Renal cortical epithelial cell (primary cell): ENCODE measurements around the gene NCOR2. TPM values are rescaled to one million over a fixed set of nuclear protein-coding genes. Genes with fewer than 3 reads are reported as not detected.

Experiments
- DNase-seq: peaks from one replicate; pipeline ENCODE4 v3.0.0-alpha.2; 2011; ENCODE audit warnings: low read depth
- total RNA-seq: library from RNA; depleted of rRNA; stranded (reverse); fragments of >200 nt; gene quantifications from 2 replicates; pipeline ENCODE4 v1.2.3, GENCODE V29; 2014

NCOR2 gene
- total RNA-seq, 1 donor from 2014 or later: 174 TPM

- no peak for DNase-seq
Measured at GRCh38 chr12:124560146-124560890, 7.1 kb downstream of the NCOR2 start.

DNA sequence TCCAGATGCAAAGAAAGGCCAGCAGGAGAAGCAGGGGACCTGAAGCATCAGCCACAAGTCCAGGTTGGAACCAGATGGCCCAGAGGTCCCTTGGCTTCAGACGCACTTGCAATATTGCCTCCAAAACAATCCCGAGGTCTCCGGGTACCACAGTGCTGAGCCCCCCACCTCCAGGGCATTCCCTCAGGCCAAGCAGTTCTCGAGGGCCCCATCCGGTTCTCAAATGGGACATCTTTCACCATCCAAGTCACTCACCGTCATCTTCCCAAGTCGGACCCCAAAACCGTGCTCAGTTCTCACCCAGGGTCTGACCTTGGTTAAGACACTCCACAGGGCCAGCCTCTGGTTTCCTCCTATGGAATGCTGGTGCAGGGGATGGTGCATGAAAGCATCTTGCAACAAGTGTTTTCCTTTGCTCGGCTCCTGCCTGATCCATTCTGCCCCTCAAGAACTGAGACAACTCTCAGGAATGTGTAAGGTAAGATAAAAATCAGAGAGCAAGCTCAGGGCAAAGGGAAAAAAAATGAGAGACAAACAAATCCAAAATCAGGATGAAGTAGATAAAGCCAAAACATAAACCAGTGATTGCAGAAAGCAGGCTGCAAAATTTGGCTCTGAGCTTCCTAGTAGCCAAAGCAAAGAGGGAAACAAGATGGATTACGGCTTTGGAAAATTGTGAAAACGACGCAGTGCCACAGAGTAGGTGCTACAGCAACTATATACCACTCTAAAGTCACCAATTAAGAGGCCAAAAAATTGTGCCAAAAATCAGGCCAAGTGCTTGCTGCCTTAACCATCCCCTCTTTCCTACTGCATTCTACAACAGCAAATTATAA lies 8.0 kb downstream of the NCOR2 start:
- no peak for DNase-seq

- no peak for DNase-seq
Measured at GRCh38 chr12:124558313-124558712, 9.1 kb downstream of the NCOR2 start.

GRCh38 chr12:124557518-124558223 lies 9.7 kb downstream of the NCOR2 start:
- DNase-seq: no peak

DNA sequence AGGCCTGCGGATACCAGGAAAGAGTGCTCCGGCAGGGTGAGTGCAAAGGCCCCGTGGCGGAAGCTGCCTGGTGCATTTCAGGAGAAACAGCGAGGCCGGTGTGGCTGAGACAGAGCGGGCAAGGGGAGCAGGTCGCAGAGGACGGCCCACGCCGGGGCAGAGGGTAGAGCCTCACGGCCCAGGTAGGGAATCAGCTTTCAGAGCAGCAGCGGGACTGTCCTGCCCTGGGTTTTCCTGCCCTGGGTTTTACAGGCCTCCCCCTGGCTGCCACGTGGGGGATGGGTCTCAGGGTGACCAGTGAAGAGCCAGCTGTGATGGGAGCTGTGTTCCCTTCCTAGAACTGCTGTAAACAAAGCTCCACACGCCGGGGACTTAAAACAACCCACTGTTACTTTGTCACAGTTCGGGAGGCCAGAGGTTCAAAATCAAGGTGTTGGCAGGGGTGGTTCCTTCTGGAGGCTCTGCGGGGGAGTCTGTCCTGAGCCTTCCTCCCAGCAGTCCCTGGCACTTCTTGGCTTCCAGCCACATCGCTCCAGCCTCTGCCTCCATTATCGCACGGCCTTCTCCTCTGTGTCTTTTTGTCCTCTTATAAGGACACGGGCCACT lies 10.4 kb downstream of the NCOR2 start:
- no peak for DNase-seq

- DNase-seq: no peak
Measured at GRCh38 chr12:124556074-124556466, 11.3 kb downstream of the NCOR2 start.

- DNase-seq: no peak
Measured at GRCh38 chr12:124555168-124556073, 12.0 kb downstream of the NCOR2 start.

DNA sequence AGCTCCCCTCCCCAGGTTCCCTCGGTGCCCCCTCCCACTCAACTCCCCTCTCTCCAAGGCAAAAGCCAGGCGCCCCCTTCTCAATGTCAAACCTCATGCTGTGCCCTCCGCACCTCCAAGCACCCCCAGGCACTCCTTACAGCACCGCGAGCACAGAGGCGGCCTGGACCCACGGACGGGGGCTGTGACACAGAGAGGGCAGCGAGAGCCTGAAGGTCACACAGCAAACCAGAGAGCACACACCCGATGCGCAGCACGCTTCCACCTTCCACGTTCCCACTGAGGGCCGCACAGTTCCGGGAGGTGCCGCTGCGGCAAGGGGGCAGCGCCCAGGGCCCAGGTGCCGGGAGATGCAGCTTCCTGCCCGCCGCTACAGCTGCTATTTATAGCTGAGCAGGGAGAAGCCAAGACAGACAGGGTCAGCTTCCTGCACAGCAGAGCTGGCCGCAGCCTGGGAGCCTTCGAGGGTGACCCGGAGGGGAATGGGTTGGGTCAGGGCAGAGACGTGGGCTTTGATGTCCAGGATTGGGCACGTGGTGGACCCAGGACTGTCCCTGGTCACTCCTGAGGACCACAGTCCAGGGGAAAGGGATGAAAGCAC lies 12.9 kb downstream of the NCOR2 start:
- DNase-seq: no peak

GRCh38 chr12:124553862-124554428 lies 13.5 kb downstream of the NCOR2 start:
- DNase-seq: no peak

DNA sequence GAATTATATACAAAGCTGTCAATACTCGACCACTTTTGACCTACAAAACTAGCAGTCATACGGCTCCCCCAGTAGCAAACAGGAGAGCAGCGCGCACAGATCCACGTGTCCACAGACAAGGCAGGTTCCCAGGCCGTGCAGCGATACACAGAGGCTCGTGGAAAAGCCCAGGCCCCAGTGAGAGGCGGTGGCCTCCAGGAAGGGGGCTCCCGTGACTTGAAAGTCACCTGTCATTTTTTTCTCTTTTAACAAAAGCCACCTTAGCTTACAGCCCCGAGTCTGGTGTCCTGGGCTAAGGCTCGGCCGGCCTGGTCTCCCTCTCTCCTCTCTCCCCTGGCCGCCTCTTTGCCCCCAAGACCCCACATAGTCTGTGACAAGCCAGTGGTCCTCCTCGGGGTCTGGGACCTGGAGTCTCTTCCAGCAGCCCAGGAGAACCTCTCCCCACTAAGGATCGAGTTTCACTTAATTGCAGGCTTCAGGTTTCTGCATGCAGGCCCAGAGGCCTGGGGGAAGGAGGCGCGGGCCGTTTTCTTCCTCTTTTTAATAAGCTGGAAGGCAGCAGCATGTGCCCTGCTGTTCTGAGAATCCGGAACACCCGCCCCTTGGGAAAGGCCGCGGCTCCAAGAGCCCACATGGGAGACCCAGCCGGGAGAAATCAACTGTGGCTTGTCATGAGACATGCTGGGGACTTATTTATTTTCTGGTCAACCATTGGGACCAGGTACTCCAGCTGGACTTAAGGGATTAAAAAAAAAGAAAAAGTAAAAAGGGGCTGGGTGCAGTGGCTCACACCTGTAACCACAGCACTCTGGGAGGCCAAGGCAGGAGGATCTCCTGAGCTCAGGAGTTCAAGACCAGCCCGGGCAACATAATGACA lies 15.9 kb downstream of the NCOR2 start:
- no peak for DNase-seq

DNA sequence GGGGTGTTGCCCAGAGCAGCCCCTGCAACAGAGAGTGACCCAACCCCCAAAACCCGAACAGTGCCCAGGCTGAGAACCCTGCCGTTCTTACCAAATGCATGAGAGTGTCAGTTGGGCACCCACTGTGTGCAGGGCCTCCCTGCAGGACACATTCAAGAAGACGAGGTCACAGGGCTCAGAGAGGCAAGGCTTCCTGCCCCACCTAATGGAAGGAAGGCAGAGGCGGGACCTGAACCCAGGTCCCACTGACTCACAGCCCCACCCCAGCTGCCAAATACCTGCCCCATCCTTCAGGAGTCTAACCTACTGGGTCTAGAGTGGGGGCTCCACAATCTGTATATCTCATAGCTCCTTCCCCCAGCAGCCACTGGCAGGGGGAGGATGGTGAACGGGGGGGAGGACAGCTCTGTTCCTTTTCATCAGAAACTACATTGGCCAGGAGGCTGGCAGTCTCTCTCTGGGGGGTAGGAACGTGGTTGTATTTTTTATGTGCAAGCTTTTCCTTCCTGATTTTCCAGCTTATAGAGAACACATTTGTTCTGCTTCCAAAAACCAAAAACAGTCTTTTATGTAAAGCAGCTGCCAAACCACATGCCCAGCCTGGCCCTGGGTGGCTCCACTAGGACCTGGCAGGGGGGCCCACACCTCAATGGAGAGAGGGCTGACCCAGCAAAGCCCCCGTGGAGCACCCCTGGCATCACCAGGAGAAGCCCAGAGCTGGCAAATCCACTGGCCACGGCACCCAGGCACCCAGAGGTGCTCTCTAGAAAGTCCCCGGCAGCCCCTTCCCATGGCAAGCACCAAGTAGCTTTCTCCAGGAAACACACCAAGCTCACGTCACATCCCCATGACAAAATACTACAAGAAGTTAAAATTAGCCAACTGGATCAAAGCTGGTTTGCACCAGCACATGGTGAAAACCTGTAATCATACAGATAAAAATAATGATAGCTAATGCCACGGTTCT lies 17.0 kb downstream of the NCOR2 start:
- peak; percentile 38 for DNase-seq

GRCh38 chr12:124549629-124550028 lies 17.8 kb downstream of the NCOR2 start:
- no peak for DNase-seq

GRCh38 chr12:124548854-124549378 lies 18.5 kb downstream of the NCOR2 start:
- peak; percentile 82 for DNase-seq

- no peak for DNase-seq
Measured at GRCh38 chr12:124547626-124548025, 19.8 kb downstream of the NCOR2 start.

DNA sequence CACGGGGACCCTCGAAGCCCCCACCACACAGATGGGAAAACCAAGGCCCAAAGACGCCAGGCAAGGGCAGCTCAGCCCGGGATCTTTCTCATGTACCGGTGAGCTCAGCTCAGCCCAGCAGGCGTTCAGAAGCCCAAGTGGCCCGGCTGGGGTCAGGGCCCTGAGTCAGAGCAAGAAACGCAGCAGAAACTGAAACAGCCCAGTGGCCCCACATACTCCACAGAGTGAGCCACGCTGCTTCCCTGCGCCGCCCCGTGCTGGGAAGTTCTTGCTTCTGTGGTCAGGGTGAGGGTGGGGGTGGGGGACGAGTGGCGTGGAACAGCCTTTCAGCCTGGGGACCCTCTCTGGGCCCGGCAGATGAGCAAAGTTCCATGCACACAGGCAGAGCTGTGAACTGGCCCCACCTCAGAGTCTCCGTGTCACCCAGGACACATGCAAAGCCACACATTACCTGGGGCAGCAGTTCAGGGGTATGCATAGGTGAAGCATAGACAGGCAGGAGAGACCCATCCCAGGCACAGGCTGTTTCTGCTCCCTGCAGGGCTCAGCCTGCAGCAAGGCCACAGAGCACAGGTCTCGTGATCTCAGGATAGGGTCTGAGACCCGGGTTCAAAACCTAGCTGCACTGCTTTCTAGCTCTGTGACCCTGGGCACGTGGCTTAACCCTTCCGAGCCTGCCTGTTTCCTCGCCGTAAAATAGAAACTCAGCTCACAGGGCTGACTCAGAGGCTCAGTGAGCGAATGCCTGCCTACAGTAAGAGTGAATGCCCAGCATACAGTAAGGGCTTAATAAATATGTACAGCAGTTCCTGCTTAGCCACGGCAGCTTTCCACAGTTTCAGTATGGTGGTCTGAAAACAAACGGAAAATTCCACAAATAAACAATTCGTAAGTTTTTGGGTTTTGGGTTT lies 21.6 kb downstream of the NCOR2 start:
- DNase-seq: peak; percentile 85

DNA sequence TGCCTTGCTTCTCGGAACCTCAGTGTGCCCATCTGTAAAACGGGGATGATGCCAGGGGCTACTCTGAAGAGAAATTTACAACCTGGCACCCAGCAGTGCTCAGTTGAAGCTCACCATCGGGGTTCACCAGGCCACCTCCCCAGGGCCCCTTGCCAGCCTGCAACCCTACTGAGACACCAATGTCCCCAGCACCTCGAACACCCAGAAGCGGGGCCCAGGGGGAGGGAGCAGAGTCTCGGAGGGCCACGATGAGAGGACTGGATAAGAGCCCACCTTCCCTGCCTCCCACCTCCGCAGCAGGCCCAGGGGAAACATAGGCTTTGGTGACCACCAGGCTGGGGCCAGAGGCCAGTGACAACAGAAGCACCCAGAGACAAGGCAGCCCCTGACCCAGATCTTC lies 22.4 kb downstream of the NCOR2 start:
- no peak for DNase-seq
